Activated naive CD8-positive, alpha-beta T cell treated with anti-CD3 and anti-CD28 coated beads, Interleukin-2, amount 50 U/mL, for 16 hours (primary cell): Measurements from ENCODE around the gene AP3D1.

Experiments used
- DNase-seq: peaks from one replicate; pipeline ENCODE4 v3.0.0-alpha.2; 2020; ENCODE audit warnings: low read depth, low spot score

Gene AP3D1

DNA sequence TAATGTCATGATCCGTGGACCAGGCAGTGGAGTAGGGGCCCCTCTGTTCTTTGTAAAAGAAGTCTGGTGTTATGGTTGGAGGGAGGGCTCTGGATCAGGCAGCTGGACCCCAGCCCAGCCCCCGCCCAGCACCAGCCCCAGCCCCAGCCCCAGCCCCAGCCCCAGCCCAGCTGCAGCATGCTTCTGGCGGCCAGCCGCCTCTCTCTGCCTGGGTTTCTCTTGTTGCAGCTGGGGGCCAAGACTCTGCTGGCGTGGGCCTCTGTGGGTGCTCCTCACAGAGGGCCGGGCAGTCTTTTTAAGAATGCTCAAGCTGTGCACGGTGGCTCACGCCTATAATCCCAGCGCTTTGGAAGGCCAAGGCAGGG is 30.2 kb upstream of the AP3D1 start:
- DNase-seq: no peak

- DNase-seq: no peak
Measured at GRCh38 chr19:2180881-2181632, 29.7 kb upstream of the AP3D1 start.

GRCh38 chr19:2180114-2180513 is 28.7 kb upstream of the AP3D1 start:
- no peak for DNase-seq

DNA sequence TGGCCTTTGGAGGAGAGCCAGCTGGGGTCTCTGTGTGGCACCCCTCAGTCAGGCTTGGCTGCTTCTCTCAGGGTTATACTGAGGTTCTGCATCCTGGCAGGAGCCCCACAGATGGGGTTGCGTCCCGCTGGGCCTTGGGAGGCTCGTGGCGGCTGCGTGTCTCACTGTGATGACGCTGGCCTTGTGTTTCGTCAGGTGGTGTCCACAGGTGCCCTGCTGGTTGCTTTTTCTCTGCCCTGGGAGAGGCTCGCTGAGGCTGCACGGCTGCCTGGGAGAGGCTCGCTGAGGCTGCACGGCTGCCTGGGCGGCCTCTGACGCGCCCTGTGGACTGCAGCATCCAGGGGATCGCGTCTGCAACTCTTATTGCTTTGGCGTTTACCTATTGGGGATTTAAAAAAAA is 27.7 kb upstream of the AP3D1 start:
- no peak for DNase-seq

DNA sequence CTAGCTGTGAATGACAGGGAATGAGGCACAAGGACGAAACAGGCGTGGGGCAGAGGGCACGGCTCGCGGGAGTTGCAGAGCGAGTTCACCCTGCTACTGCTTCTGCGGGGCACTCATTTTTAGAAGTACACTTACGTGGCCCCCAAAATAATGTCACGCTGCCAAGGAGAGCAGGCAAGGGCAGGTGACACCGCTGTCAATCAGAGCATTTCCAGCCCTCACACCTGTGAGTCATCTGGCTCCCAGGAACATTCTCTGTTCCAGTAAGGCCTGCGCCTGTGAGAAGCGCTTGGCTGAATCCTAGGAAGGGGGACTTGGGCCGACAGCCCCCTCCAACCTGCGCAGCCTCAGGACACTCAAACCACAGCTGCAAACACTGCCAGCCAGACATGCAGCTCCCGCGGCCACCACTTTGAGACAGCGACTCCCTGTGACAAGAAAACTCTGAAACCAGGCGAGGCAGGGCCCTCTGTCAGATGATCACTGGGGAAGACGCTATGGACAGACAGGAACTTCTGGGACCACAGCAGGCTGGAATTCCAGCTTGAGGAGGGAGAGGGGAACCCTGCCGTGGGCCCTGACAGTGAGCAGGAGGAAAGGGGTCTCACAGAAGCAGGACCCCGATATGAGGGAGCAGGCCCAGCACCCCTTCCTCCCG is 25.1 kb upstream of the AP3D1 start:
- DNase-seq: no peak

DNA sequence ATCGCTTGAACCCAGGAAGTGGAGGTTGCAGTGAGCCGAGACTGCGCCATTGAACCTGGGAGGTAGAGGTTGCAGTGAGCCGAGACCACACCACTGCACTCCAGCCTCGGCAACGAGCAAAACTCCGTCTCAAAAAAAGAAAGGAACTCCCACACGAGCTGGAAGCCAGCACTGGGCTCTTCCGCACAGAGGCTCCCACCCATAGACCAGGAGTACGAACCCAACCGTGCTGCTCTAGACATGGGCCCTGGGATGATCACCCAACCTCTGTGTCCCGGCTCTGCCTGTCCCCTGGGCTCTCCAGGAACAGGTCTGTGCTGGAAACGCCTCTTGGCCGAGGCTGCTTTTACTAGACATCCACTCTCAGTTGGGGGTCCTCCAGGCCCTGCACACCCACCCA is 24.4 kb upstream of the AP3D1 start:
- no peak for DNase-seq

DNA sequence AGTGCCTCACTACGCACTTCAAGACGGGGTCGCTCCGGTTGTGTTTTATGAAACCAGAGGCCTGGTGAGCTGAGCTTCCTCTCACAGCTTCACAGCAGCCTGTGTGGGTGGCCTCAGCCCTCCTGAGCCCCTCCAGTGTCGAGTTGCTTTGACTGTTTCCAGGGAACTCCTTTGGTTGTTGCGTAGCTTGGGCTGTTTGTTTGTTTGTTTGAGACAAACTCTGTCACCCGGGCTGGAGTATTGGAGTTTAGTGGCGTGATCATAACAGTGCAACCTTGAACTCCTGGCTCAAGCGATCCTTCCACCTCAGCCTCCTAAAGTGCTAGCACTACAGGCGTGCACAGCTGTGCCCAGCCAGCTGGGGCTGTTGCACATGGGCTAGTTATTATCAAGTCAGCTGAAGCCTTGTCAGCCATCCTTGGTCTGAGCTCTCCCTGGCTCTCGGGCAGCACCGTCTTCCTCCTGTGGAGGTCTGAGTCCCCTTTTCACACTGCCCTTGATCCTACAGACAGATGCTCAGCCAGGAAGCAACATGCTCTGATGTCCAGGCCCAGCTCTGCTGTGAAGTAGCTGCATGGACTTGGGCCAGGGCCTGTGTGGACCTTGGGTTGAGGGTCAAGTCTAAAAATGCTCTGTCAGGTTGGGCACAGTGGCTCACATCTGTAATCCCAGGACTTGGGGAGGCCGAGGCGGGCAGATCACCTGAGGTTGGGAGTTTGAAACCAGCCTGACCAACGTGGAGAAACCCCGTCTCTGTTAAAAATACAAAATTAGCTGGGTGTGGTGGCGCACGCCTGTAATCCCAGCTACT is 22.6 kb upstream of the AP3D1 start:
- DNase-seq: no peak

DNA sequence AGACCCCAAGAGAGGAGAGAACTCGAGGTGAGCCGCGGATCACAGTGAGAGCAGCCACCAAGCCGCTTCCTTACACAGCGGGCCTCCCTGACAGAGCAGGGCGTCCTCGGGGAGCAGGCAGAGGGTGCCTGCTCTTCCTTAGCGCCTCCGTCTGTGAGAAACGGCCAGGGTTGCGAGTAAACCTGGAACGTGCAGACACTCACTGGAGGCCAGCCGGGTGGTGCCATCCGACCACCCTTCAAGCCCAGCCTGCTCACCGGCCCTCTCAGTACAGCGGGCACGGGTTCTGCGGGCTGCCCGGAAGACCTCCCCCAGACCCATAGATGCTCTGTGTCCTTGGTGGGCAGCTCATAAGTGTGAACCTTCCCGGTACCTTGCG is 22.0 kb upstream of the AP3D1 start:
- no peak for DNase-seq

- peak; percentile 72 for DNase-seq
Measured at GRCh38 chr19:2171349-2172145, 20.2 kb upstream of the AP3D1 start.

- no peak for DNase-seq
Measured at GRCh38 chr19:2170987-2171348, 19.6 kb upstream of the AP3D1 start.

- no peak for DNase-seq
Measured at GRCh38 chr19:2170219-2170618, 18.9 kb upstream of the AP3D1 start.

DNA sequence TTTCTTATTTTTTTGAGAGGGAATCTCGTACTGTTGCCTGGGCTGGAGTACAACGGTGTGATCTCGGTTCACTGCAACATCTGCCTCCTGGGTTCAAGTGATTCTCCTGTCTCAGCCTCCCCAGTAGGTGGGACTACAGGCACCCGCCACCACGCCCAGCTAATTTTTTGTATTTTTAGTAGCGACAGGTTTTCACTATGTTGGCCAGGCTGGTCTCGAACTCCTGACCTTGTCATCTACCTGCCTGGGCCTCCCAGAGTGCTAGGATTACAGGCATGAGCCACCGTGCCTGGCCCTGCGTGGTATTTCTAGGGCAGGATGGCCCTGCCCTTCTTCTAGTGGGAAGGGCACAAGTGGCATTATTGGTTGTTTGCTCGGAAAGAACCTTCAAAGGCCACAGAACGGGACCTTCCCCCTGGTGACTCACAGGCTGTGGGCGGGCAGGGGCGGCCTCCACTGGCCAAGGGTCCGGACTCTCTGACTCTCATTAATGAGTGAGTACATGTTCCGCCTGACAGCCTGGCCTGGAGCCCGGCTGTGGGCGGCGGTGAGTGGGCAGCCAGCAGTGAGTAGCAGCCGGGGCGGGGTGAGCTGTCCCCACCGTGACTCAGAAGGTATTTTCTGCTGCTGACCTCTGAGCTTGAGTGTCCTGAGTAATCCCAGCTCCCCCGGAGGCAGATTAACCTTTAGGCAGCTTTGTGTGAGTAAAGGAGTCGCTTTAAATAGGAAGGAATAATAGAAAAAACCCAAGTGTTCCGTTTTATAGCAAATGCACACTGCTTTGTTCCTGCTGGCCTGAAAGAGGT is 17.5 kb upstream of the AP3D1 start:
- DNase-seq: no peak

GRCh38 chr19:2167896-2168618 is 16.7 kb upstream of the AP3D1 start:
- DNase-seq: no peak

- DNase-seq: no peak
Measured at GRCh38 chr19:2166741-2167738, 15.7 kb upstream of the AP3D1 start.

DNA sequence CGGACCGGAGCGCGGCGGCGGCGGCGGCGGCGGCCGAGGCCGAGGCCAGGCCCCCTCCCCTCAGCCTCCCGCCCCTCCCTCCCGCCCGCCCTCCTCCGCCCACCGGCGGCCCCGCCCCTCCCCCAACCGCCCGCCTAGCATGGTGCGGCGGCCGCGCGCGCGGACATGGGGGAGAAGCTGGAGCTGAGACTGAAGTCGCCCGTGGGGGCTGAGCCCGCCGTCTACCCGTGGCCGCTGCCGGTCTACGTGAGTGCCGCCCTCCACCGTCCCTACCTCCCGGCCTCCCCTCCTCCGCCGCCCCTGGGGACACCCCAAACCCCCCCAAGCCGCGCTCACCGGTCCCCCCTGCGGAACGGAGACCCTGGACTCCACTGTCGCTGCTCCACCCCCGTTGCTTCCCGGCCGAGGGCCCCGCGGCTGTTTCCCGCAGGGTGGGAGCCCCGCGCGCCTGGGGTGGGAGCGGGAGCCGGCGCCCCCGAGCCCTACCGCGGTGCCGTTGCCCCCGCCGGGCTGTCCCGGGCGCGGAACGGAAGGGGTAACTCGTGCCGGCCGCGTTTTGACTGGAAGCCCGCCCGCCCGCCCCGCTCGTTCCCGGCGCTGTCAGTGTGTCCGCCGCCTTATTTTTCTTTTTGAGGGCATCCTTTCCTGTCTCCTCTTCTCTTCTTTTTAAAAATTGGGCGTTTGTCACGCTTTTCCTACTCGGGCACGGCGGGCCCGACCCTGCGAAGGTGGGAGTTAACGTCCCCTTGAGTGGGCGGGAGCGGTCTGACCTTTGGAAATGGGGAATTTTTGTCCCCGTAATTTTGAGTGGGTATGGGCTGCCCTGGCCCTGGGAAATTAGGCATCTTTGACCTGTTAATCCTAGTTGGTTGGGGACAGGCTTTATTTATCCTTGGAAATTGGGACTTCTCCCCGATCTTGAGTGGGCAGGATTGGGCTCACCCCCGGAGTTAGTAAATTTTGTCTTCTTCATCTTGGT is 12.9 kb upstream of the AP3D1 start:
- DNase-seq: peak; percentile 9

DNA sequence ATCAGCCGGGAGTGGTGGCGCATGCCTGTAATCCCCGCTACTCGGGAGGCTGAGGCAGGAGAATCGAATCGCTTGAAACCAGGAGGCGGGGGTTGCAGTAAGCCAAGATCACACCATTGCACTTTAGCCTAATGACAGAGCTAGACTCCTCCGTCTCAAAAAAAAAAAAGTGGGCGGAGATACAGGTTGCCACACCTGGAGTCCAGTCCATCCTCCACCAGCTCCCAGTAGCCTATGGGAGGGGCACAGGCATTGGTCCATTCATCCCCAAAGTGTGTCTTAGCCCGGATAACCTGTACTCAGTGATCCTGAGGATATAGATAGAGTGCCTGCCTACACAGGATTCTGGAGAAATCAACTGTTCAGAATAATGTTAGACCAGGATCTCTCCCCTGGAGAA is 9.0 kb upstream of the AP3D1 start:
- no peak for DNase-seq

DNA sequence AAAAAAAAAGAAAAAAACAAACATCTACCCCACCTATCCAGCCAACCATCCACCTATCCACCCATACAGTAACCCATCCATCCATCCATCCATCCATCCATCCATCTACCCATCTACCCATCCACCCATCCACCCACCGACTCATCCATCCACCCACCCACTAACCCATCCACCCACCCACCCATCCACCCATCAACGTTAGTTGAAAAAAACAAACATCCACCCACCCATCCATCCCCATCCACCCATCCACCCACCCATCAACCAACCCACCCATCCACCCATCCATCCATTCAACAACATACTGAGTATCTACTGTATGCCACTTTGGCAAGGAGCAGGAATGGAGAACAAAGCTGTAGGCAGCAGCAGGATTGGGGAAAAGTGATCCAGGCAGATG is 6.1 kb upstream of the AP3D1 start:
- DNase-seq: no peak

DNA sequence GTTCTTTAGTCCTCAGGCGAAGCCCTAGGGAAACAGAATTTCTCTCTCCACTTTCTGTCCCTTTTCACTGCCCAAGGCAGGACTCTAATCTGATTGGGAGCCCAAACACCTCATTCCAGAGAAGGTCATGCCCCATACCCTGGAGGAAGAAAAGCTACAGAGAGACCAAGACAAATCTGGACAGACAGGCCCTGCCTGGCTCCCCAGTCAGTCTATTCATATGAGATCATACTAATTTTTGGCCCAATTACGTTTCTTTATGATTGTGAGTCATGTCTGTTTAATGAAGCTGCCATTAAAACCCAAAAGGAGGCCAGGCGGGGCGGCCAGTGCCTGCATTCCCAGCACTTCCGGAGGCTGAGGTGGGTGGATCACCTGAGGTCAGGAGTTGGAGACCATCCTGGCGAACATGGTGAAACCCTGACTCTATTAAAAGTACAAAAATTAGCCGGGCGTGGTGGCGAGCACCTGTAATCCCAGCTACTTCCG is 3.3 kb upstream of the AP3D1 start:
- DNase-seq: no peak
